GM23338 (cell line): ENCODE results near the gene OR6C65. TPM values are rescaled to one million over a fixed set of nuclear protein-coding genes. Genes with fewer than 3 reads are reported as not detected.

ENCODE experiments used
- ATAC-seq: fragments of 200-7000 bp; cut with Tn5 transposase; 3 replicates; pipeline ENCODE4 v1.9.1; 2020
- DNase-seq: peaks from one replicate; pipeline ENCODE4 v3.0.0-alpha.2; 2015; ENCODE audit warnings: low spot score
- H2AFZ ChIP-seq: fragments of 200-600 bp; sonication (generic); 2 replicates; pipeline ENCODE4 v1.8.0; 2016; ENCODE audit warnings: antibody characterized with exemption, mild to moderate bottlenecking, moderate library complexity
- H3F3A ChIP-seq: fragments of 200-600 bp; sonication (generic); replicated peaks from 2 replicates; pipeline ENCODE4 v1.8.0; 2017; ENCODE audit warnings: antibody characterized with exemption, mixed run types, low read depth
- H3K27ac ChIP-seq: fragments of 200-600 bp; sonication (generic); 2 replicates; pipeline ENCODE4 v1.6.1; 2016; ENCODE audit warnings: low read depth
- H3K27me3 ChIP-seq: fragments of 200-600 bp; sonication (generic); 2 replicates; pipeline ENCODE4 v1.8.0; 2016; ENCODE audit warnings: mild to moderate bottlenecking, mixed run types, moderate library complexity; ENCODE audit not compliant: insufficient read depth
- H3K36me3 ChIP-seq: fragments of 200-600 bp; sonication (generic); 2 replicates; pipeline ENCODE4 v1.8.0; 2016; ENCODE audit warnings: mild to moderate bottlenecking; ENCODE audit not compliant: insufficient read depth
- H3K4me1 ChIP-seq: fragments of 200-600 bp; sonication (generic); 2 replicates; pipeline ENCODE4 v1.8.0; 2016; ENCODE audit warnings: mild to moderate bottlenecking, moderate library complexity; ENCODE audit not compliant: insufficient read depth
- H3K4me2 ChIP-seq: fragments of 200-600 bp; sonication (generic); 2 replicates; pipeline ENCODE4 v1.7.1; 2017; ENCODE audit warnings: mixed run types
- H3K4me3 ChIP-seq: fragments of 200-600 bp; sonication (generic); 2 replicates; pipeline ENCODE4 v1.6.1; 2016; ENCODE audit warnings: mixed run types
- H3K79me2 ChIP-seq: fragments of 200-600 bp; sonication (generic); replicated peaks from 2 replicates; pipeline ENCODE4 v1.8.0; 2017; ENCODE audit warnings: mild to moderate bottlenecking; ENCODE audit not compliant: insufficient read depth
- H3K9me2 ChIP-seq: fragments of 200-600 bp; sonication (generic); 2 replicates; pipeline ENCODE4 v1.8.0; 2017; ENCODE audit not compliant: insufficient read depth
- H4K20me1 ChIP-seq: fragments of 200-600 bp; sonication (generic); replicated peaks from 2 replicates; pipeline ENCODE4 v1.8.0; 2017; ENCODE audit warnings: mild to moderate bottlenecking; ENCODE audit not compliant: insufficient read depth
- H3K27ac Mint-ChIP-seq: 2 replicates; pipeline ENCODE4 v1.8.0; 2020; ENCODE audit warnings: inconsistent platforms, mild to moderate bottlenecking, moderate library complexity, mixed read lengths
- H3K27me3 Mint-ChIP-seq: 3 replicates; pipeline ENCODE4 v1.8.0; 2022; ENCODE audit warnings: low read depth, mild to moderate bottlenecking, moderate library complexity, mixed read lengths, inconsistent platforms; ENCODE audit not compliant: insufficient read depth, poor library complexity
- H3K36me3 Mint-ChIP-seq: 3 replicates; pipeline ENCODE4 v1.8.0; 2021; ENCODE audit warnings: low read depth, mild to moderate bottlenecking, inconsistent platforms, moderate library complexity, mixed read lengths
- H3K4me1 Mint-ChIP-seq: 3 replicates; pipeline ENCODE4 v1.8.0; 2020; ENCODE audit warnings: mild to moderate bottlenecking, inconsistent platforms, mixed read lengths
- H3K4me3 Mint-ChIP-seq: 3 replicates; pipeline ENCODE4 v1.8.0; 2021; ENCODE audit warnings: moderate library complexity, mild to moderate bottlenecking, inconsistent platforms, mixed read lengths
- H3K9me3 Mint-ChIP-seq: 3 replicates; pipeline ENCODE4 v1.8.0; 2020; ENCODE audit warnings: moderate library complexity, mild to moderate bottlenecking, inconsistent platforms, mixed read lengths
- CREB1 ChIP-seq: fragments of 250-450 bp; sonication (Bioruptor Pico); IDR thresholded peaks from 2 replicates; pipeline ENCODE4 v1.5.0; 2020; ENCODE audit warnings: low read depth, mild to moderate bottlenecking, moderate library complexity
- ETS1 ChIP-seq: IDR thresholded peaks from 2 replicates; pipeline ENCODE4 v1.6.1; 2016; ENCODE audit warnings: antibody characterized with exemption
- EZH2 ChIP-seq: fragments of 200-600 bp; sonication (generic); IDR thresholded peaks from one replicate; pipeline ENCODE4 v1.8.0; 2017; ENCODE audit warnings: antibody characterized with exemption, mild to moderate bottlenecking, low read depth; ENCODE audit not compliant: unreplicated experiment
- EZH2phosphoT487 ChIP-seq: fragments of 200-600 bp; sonication (generic); IDR thresholded peaks from one replicate; pipeline ENCODE4 v1.8.1; 2018; ENCODE audit warnings: antibody characterized with exemption; ENCODE audit not compliant: unreplicated experiment
- NANOG ChIP-seq: IDR thresholded peaks from 2 replicates; pipeline ENCODE4 v1.6.1; 2016; ENCODE audit warnings: antibody characterized with exemption, borderline replicate concordance
- POLR2AphosphoS5 ChIP-seq: IDR thresholded peaks from 2 replicates; pipeline ENCODE4 v1.6.1; 2016; ENCODE audit warnings: antibody characterized with exemption, low read depth
- ZNF114 ChIP-seq: fragments of 250-450 bp; sonication (Bioruptor Pico); IDR thresholded peaks from 2 replicates; pipeline ENCODE4 v1.5.0; 2020; ENCODE audit warnings: mild to moderate bottlenecking, moderate library complexity
- ZNF462 ChIP-seq: fragments of 250-450 bp; sonication (Bioruptor Pico); IDR thresholded peaks from 2 replicates; pipeline ENCODE4 v1.5.0; 2020; ENCODE audit warnings: mild to moderate bottlenecking, moderate library complexity
- polyA plus RNA-seq: library from polyadenylated mRNA; unstranded; fragments of >200 nt; fragmentation: Nextera tagmentation; extraction: Ambion mirVana; gene quantifications from 2 replicates; pipeline ENCODE4 v1.2.1, GENCODE V29; 2016
- total RNA-seq: library from RNA; depleted of rRNA; stranded (reverse); fragments of >200 nt; shearing (Covaris generic); gene quantifications from 2 replicates; pipeline ENCODE4 v1.2.3, GENCODE V29; 2014

OR6C65 gene
- total and polyA plus RNA-seq, 2 experiments from 2014 or later = not detected

- no peak for TF ChIP-seq ZNF462 (CRISPR knock-in tag)
- TF ChIP-seq EZH2 = no peak
Observed at GRCh38 chr12:55372521-55372920, 27.8 kb upstream of the OR6C65 start (continued).

- Mint-ChIP-seq H3K36me3 (no peaks in the 10 kb centered on the region), H3K9me3 (no peaks in the 10 kb centered on the region), H3K4me1 (peaks cover 14% of the 10 kb centered on the region), H3K27me3 (no peaks in the 10 kb centered on the region), H3K27ac (peak overlapping the region; percentile 25; the same call in 1 of the 2 replicates), H3K4me3 (no peak overlapping the region)
- DNase-seq (peak; percentile 7), ATAC-seq (peak; percentile 77)
- Histone ChIP-seq H3K4me1 (peaks cover 7% of the 10 kb centered on the region; the same call in 1 of the 2 replicates), H2AFZ (peak overlapping the region; percentile 86), H3K9me2 (no peaks in the 10 kb centered on the region), H3K4me3 (no peak overlapping the region), H3K27ac (no peak overlapping the region), H4K20me1 (no peaks in the 10 kb centered on the region), H3K27me3 (no peaks in the 10 kb centered on the region), H3K79me2 (no peaks in the 10 kb centered on the region), H3F3A (no peaks in the 10 kb centered on the region), H3K36me3 (no peaks in the 10 kb centered on the region), H3K4me2 (no peak overlapping the region)
- no peak for TF ChIP-seq CREB1 (CRISPR knock-in tag)
- no peak for TF ChIP-seq POLR2AphosphoS5
- no peak for TF ChIP-seq ETS1
- no peak for TF ChIP-seq ZNF114 (CRISPR knock-in tag)
- no peak for TF ChIP-seq NANOG
- TF ChIP-seq ZNF462 (CRISPR knock-in tag) = no peak
- TF ChIP-seq EZH2 = no peak
- no peak for TF ChIP-seq EZH2phosphoT487
Observed at GRCh38 chr12:55385891-55386290, 14.4 kb upstream of the OR6C65 start.
